SK-N-SH (cell line): ENCODE data around the gene FANCE.

Experiments used
- CTCF ChIP-seq: fragments of 200-600 bp; sonication (generic); IDR thresholded peaks from 2 replicates; pipeline ENCODE4 v1.6.1; 2017; ENCODE audit warnings: antibody characterized with exemption, mild to moderate bottlenecking, moderate library complexity
- EP300 ChIP-seq, 2 experiments: IDR thresholded peaks; 2 replicates each; pipeline versions ENCODE4 v1.4.0 to v1.6.1; 2012; ENCODE audit warnings: borderline replicate concordance in 1 of 2, low read depth in 1 of 2, low read length in 1 of 2
- EZH2phosphoT487 ChIP-seq: fragments of 200-600 bp; sonication (generic); IDR thresholded peaks from 2 replicates; pipeline ENCODE4 v1.6.1; 2017; ENCODE audit warnings: low read depth, mixed run types, mild to moderate bottlenecking, antibody characterized with exemption, moderate library complexity, borderline replicate concordance
- GABPA ChIP-seq: IDR thresholded peaks from 2 replicates; pipeline ENCODE4 v1.4.0; 2012; ENCODE audit warnings: low read depth, mild to moderate bottlenecking
- PBX3 ChIP-seq: IDR thresholded peaks from 2 replicates; pipeline ENCODE4; 2012
- POLR2AphosphoS5 ChIP-seq: IDR thresholded peaks from 2 replicates; pipeline ENCODE4 v1.6.1; 2012; ENCODE audit warnings: low read depth, low read length
- RAD21 ChIP-seq: IDR thresholded peaks from 2 replicates; pipeline ENCODE4 v1.6.1; 2012; ENCODE audit warnings: mild to moderate bottlenecking, low read length
- REST ChIP-seq: IDR thresholded peaks from 2 replicates; pipeline ENCODE4 v1.6.1; 2012; ENCODE audit warnings: mild to moderate bottlenecking, low read depth, low read length, moderate library complexity
- SIN3A ChIP-seq: IDR thresholded peaks from 2 replicates; pipeline ENCODE4 v1.6.1; 2012; ENCODE audit warnings: low read depth, mild to moderate bottlenecking, low read length, moderate library complexity, borderline replicate concordance
- USF2 ChIP-seq: fragments of 150-350 bp; IDR thresholded peaks from 2 replicates; pipeline ENCODE4 v1.6.1; 2017; ENCODE audit warnings: antibody characterized with exemption, low read length, low read depth, borderline replicate concordance
- ZBTB33 ChIP-seq: IDR thresholded peaks from 2 replicates; pipeline ENCODE4 v1.4.0; 2012; ENCODE audit warnings: low read depth, borderline replicate concordance

GRCh38 chr6:35417979-35418661, 34.0 kb upstream of the FANCE start:
- TF ChIP-seq CTCF (no peak), EP300 (IDR thresholded peaks at IDR 0.05; ENCODE audit: borderline replicate concordance in 1 of 2, low read depth in 1 of 2, low read length in 1 of 2) (peak in 1 of 2 experiments; percentile 56; a peak in 2 of 4 replicates), POLR2AphosphoS5 (no peak), GABPA (no peak), USF2 (no peak), REST (no peak), RAD21 (peak; percentile 25), ZBTB33 (no peak), EZH2phosphoT487 (no peak), SIN3A (no peak), PBX3 (no peak)
